Measurements from ENCODE around the gene LTBP2. TPM values are rescaled to one million over a fixed set of nuclear protein-coding genes. Genes with fewer than 3 reads are reported as not detected.
A peak's percentile ranks its signal among the peaks of the same experiment; 100 is the strongest.
"Not testable (repeated sequence)": the region's sequence is repeated elsewhere in the genome, so short reads cannot be mapped to it uniquely, and the experiment has no call there.

The LTBP2 gene
- total RNA-seq, 3 donors from 2014 or later, result 1.7 to 10.2 (median 3.0) TPM

DNA sequence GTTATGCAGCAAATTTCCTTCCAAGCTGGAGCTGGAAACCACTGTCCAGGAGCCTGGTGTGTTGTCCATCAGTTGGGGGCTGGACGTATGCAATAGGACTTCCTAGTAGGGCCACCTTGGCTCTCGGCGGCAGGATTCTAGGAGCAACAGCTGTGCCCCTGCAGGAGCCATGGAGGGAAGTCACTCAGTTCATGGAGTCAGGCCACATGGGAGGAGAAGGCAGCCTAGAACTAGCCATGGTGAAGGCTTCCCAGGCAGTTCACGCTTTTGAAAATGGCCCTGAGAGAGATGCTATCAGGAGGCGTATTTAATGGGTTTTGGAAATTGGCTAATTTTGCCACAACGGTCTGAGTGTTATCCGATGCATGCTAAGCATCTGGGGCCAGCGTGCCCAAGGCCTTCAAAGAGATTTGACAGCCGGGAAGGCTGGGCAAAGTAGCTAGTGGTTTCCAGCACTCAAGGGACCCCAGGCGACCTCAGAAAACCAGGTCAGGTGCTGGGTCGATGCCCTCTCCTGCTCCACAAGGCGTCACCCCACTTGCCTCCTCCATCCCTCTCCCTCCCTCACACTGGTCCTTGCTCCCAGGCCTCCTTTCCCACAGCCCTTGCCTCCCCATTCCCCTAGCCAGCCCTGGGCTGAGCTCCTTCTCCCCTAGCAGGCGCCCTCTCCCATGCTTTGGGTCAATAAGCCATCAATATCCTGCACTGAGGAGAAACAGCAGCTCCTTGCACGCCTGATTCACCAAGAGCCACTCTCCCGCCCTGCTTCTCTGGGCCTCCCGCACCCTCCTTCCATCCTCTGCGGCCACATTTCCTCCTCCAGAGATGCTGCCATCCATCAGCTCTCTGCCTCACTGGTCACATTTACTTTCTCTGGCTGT, 155.1 kb downstream of the LTBP2 start:
- TF ChIP-seq, protein P1, sequence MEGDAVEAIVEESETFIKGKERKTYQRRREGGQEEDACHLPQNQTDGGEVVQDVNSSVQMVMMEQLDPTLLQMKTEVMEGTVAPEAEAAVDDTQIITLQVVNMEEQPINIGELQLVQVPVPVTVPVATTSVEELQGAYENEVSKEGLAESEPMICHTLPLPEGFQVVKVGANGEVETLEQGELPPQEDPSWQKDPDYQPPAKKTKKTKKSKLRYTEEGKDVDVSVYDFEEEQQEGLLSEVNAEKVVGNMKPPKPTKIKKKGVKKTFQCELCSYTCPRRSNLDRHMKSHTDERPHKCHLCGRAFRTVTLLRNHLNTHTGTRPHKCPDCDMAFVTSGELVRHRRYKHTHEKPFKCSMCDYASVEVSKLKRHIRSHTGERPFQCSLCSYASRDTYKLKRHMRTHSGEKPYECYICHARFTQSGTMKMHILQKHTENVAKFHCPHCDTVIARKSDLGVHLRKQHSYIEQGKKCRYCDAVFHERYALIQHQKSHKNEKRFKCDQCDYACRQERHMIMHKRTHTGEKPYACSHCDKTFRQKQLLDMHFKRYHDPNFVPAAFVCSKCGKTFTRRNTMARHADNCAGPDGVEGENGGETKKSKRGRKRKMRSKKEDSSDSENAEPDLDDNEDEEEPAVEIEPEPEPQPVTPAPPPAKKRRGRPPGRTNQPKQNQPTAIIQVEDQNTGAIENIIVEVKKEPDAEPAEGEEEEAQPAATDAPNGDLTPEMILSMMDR (IDR thresholded peaks at IDR 0.05), result no peak
- H3K9me3 ChIP-seq, result no peaks in the 10 kb centered on the region
- DNase-seq, result no peak
- no peak overlapping the region for H3K4me3 ChIP-seq
- no peak for ATAC-seq
- H3K36me3 ChIP-seq (ENCODE audit: low read depth), result no peaks in the 10 kb centered on the region
- intact Hi-C loops (cut with DNase I, micrococcal nuclease), result no loop called here
- no peaks in the 10 kb centered on the region for H3K4me1 ChIP-seq (ENCODE audit: low read depth)

- H3K9me3 ChIP-seq; intact Hi-C loops (cut with DNase I, micrococcal nuclease); H3K4me3 ChIP-seq; DNase-seq; H3K36me3 ChIP-seq (ENCODE audit: low read depth); H3K4me1 ChIP-seq (ENCODE audit: low read depth): not testable (repeated sequence)
- ATAC-seq, result peak; percentile 52
These were observed 157.6 kb downstream of the LTBP2 start for GRCh38 chr14:74454397-74454796.

Other genes starting within 250 kb of the LTBP2 start
- gene SYNDIG1L, start 186.0 kb downstream of the LTBP2 start, total RNA-seq, result under 1 TPM in 2 of 3 donors, not detected in 1; 0.14 to 0.22 TPM
- 100 to 1,000 TPM; 150 to 212 (median 168) TPM for gene NPC2, start 118.9 kb downstream of the LTBP2 start, total RNA-seq
- 10 to 100 TPM; 22.4 to 36.1 (median 30.0) TPM for gene ISCA2, start 118.5 kb downstream of the LTBP2 start, total RNA-seq
- gene AREL1, start 100.8 kb upstream of the LTBP2 start, total RNA-seq, result 10 to 100 TPM; 39.9 to 60.1 (median 42.2) TPM
- 10 to 100 TPM; 31.7 to 46.5 (median 43.0) TPM for gene FCF1, start 100.9 kb upstream of the LTBP2 start, total RNA-seq
- gene YLPM1, start 151.1 kb upstream of the LTBP2 start, total RNA-seq, result 10 to 100 TPM; 42.1 to 59.7 (median 48.9) TPM

All from mucosa of descending colon (tissue), 3 donors.